Stimulated activated CD4-positive, alpha-beta T cell treated with anti-CD3 and anti-CD28 coated beads, Interleukin-1b, Interleukin-23, amount 100 ng/mL, for 24 hours (primary cell): ENCODE data around the gene IDH3G.

Experiments
- DNase-seq, 4 experiments: peaks; one replicate each; pipeline ENCODE4 v3.0.0-alpha.2; 2020; ENCODE audit warnings: low read depth in 4 of 4, low spot score in 1 of 4

The IDH3G gene

GRCh38 chrX:153773741-153774575 lies 20.2 kb downstream of the IDH3G start:
- DNase-seq = no peak

GRCh38 chrX:153773218-153773611 lies 21.0 kb downstream of the IDH3G start:
- DNase-seq = no peak

- DNase-seq = no peak
These were observed 21.6 kb downstream of the IDH3G start for GRCh38 chrX:153772316-153773217.

- no peak for DNase-seq
These were observed 22.5 kb downstream of the IDH3G start for GRCh38 chrX:153771415-153772315.

GRCh38 chrX:153770601-153771414 lies 23.4 kb downstream of the IDH3G start:
- no peak for DNase-seq

- DNase-seq = no peak
These were observed 24.1 kb downstream of the IDH3G start for GRCh38 chrX:153769865-153770600.

GRCh38 chrX:153769158-153769864 lies 24.9 kb downstream of the IDH3G start:
- no peak for DNase-seq

- DNase-seq = no peak
These were observed 25.6 kb downstream of the IDH3G start for GRCh38 chrX:153768311-153769157.

- no peak for DNase-seq
These were observed 26.5 kb downstream of the IDH3G start for GRCh38 chrX:153767674-153768055.

GRCh38 chrX:153766871-153767673 lies 27.1 kb downstream of the IDH3G start:
- DNase-seq = no peak

GRCh38 chrX:153766098-153766817 lies 27.9 kb downstream of the IDH3G start:
- DNase-seq = peak in 1 of 4 experiments; percentile 21

- no peak for DNase-seq
These were observed 28.8 kb downstream of the IDH3G start for GRCh38 chrX:153765138-153766079.

GRCh38 chrX:153764786-153765137 lies 29.4 kb downstream of the IDH3G start:
- DNase-seq = no peak

GRCh38 chrX:153763989-153764755 lies 30.0 kb downstream of the IDH3G start, which contains the start of gene PLXNB3:
Gene PLXNB3, plus strand, starts transcription at chrX:153764249. Its CDS starts 1,287 bp downstream, at chrX:153765536.
- DNase-seq = peak; percentile 40 to 57 (median 49)
